NCI-H526 (cell line): Measurements from ENCODE around the gene CACNA1B.
"Not testable (repeated sequence)": the region's sequence is repeated elsewhere in the genome, so short reads cannot be mapped to it uniquely, and the experiment has no call there.

Source experiments
- DNase-seq, 2 experiments: peaks; one replicate each; lab custom pipeline; 2025; lab: John Stamatoyannopoulos, UW

CACNA1B gene

DNA sequence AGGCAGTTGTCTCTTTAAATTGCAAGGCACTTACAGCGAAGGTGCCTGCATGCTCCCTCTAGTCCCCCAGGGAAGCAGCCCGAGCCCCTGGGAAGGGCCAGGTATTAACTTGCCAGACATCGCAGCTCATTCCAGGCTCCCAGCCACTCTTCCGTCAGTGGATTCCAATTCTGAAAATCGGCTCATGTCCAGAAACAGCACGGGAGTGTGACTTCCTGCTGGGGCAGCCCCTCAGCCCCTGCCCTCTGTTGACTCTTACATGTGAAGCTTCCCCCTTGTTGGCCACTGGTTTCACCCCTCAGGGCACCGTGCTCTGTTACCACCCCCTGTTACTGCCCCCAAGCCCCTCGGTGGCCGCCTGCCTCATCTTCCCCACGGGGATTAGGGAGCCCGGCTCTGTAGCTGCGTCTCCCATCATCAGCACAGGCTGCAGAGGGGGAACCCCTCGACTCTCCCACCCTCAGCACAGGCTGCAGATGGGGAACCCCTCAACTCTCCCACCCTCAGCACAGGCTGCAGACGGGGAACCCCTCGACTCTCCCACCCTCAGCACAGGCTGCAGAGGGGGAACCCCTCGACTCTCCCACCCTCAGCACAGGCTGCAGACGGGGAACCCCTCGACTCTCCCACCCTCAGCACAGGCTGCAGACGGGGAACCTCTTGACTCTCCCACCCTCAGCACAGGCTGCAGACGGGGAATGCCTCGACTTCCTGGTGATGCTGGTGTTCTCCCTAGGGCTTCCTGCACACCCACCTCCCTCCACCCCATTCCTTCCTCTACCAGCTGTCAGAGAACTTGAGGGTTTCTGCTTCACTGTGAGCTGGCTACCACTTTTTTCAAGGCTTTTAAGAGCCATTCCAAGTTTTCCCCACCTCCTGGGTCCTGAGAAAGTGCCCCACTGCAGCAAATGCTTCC is 11.1 kb upstream of the CACNA1B start:
- no peak for DNase-seq

DNA sequence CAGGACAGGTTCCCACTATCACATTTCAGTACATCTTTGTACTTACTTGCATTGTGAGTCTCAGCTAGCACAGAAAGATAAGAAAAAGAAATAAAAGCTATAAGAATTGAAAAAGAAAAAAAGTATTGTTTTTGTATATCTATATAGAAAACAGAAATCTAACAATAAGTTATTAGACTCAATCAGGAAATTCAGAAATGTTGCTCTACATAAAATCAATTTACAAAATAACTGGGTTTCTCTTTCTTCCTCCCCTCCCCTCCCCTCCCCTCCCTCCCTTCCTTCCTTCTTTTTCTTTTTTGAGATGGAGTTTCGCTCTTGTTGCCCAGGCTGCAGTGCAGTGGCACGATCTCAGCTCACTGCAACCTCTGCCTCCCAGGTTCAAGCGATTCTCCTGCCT is 7.2 kb upstream of the CACNA1B start:
- no peak for DNase-seq

DNA sequence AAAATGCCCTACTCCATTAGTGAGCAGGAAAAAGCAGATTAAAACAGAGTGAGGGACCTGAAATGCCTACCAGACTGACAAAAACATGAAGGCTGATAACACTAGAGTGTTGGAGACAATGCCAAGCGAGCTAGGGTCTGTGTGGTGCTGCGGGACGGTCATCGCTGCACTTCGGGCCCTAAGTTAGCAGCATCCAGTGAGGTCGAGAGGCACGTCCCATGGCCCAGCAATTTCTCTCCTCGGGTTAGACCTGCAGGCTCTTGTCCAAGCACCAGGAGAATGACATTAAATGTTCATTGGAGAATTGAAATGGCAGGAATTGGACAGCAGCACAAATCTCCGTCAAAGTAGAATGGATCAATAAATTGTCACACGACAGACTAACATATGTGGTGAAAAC is 5.3 kb upstream of the CACNA1B start:
- no peak for DNase-seq

DNA sequence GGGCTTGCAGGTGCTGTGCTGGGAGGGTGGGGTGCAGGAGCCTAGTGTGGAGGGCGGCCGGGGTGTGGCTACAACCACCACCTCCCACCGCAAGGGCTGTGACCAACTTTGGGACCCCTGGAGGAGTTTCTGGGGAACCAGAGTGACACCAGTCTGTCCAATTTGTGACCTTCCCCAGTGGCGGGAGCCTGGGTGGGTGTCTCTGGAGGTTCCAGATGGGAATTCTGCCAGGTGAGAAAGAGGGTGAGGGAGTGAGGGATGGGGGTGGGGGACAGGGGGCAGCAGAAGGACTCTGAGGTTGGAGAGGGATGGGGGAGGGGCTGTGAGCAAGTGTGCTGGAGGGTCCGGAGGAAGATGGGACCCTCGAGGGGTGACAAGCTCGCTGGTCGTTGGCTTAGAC is 4.2 kb upstream of the CACNA1B start:
- DNase-seq, result no peak

DNA sequence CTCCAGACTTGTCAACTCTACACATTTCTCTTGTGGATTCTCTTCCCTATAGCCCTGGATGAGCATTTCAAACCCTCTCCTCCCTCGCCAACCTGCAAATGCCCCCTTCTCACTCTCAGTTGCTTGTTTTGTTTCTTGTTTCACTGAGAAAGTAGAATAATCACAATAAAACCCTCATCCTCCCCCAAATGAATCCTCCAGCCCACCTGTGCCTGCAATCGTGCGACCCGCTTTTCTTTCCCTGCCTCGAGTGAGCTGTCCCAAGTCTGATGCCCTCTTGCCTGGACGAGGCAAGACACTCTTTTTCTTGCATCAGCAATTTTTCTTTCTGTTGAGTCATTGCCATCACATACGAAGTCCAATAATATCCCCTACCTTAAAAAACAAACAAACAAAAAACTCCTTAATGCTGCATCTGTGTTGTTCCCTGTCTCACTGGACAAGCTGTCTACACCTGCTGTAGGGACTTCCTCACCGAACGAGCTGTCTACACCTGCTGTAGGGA is 3.7 kb upstream of the CACNA1B start:
- no peak for DNase-seq

DNA sequence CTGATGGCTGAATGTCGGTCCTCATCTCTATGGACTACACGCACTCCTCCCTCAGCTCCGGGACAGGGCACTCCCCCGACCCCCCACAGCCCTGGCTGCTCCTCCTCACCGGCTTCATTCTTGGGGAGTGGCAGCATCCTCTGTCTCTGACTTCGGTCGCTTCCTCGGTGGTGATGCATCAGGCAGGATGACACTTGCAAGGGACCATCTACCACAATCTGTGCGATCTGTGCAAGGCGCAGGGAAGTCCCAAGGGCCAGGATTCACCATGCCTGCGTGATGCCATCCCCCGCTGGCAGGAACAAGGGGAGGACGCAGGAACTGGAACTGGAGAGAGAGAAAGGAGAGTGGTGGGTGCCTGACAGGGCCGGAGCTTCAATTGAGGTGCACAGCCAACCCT is 2.2 kb upstream of the CACNA1B start:
- no peak for DNase-seq

DNA sequence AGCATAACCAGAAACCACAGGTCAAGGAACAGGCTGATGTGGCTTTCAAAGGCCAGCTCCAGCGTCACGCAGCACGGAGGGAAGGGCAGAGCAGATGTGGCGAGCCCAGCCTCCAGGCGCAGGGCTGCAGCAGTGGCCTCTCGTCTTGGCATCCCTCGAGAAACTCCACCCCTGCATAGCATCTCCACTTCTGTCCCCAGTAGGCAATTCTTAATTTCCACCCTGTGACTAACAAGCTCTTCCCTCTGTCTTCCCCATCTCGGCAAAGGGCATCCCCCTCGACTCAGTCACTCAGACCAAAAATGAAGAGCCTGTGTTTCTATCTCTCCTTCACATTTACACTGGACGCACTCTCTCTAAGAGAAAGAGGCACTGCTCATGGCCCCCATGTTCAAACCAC is 1.7 kb upstream of the CACNA1B start:
- DNase-seq, result no peak

DNA sequence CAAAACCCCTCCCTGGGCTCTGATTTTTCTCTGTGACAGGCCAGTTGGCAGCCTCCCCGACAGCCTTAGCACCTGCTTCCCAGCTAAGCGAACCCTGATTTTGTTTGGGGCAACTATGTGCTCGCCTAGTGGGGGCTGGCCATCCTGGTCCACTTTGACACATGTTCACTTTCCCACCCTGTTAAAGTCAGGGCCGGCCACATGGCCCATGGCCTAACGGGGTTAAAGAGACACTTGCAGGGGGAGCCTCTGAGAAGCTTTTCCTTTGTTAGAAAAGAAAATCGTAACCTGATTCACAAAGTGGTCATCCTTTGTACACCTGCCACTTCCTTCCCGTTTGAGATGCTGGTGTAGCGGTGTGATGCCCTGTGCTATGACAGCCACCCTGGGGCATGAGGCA is 1.3 kb upstream of the CACNA1B start:
- no peak for DNase-seq

DNA sequence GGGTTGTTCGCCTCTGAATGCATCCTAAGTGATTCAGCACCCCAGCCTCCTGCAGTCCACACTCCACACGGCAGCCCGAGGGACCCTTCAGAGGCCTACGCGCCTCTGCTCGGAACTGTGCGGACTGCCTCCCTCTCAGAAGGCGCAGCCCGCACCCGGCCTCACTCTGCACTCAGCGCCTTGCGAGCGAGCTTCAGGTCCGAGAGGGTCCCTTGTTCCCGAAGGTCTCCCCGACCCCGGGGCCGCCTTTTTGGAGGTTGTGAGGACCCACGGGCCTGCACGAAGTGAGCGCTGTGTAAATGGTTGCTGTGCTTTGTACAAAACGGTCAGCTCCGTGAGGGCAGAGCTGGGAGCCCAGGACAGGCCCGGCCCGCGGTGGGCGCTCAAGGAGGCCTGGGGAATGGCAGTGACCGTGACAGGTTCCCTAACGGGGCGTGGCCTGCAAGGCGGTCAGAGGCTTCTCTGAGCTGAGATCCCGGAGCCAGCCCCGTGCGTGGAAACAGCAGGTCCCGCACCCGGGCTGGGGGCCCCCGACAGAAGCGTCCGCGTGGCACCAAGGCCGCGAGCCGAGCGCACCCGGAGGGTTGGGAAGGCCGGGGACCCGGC is 698 bp upstream of the CACNA1B start:
- DNase-seq, result no peak

DNA sequence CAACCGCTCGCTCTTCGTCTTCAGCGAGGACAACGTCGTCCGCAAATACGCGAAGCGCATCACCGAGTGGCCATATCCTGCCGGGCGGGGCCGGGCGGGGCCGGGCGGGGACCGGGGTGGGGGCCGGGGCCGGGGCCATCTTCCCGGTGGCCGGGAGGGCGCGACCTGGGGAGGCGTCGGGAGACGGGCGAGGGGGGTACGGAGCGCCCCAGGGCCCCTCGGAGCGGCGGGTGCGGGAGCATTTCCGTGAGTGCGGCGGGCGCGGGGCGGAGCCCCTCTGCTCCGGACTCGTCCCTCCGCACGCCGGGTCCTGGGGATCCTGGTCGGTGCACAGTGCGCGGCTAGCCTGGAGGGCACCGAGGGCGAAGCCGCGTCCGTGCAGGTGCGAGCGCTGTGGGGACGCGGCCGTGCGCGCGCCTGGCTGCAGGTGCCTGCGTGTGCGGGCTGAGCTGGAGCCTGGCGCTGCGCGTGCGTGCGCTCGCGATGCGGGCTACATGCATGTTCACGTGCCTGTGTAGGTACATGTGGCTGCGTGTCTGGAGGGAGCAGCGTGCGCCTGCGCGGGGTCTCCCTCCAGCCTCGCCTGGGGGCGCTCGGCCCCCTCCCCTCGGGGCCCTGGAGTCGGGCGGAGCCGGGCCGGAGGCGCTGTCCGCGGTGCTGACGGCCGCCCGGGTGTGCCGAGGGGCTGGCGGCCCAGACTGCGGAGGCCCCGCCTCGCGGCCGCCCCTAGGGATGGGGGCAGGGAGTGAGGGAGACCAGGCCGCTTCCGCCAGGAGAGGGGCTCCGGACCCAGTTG is 762 bp downstream of the CACNA1B start:
- peak; percentile 10 to 59 for DNase-seq

DNA sequence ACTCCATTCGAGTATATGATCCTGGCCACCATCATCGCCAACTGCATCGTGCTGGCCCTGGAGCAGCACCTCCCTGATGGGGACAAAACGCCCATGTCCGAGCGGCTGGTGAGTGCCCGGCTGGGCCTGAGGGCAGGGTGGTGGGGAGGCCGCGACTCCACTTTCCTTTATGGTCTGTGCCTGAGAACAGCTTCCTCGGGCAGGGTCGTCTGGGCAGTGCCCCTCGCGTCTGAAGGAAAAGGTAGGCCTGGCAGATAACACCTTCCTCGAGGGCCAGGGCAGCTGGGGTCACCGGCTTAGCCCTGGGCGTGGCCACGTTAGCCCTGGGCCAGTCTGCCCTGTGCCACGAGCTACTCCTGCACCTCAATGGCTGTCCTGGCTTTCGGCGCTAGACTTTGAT is 1.5 kb downstream of the CACNA1B start:
- no peak for DNase-seq

DNA sequence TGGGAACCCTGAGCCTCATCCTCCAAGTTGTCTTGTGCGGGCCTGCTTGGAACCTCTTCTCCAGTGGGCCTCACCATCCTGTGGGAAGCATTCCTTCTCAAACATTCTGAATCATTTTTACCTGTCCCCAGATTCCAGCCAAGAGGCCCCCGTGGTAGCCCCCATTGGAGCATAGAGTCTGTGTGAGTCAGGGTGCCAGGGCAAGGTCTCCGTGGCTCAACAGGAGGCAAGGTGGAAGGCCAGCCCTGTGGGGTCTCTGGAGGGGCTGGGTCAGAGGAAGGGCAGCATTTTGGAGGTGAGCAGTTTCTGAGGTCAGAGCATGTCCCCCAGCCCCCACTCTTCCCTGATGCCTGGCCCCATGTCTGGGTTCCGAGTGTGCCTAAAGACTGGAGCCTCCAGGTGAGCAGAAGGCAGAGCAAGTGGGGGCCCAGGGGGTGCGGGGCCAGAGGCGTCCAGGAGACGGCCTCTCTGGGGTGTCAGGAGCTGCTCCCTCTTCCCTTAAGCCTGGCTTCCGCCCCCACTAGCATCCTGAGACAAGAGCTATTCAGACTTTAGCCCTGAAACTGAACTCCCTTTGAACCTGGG is 2.1 kb downstream of the CACNA1B start:
- no peak for DNase-seq

DNA sequence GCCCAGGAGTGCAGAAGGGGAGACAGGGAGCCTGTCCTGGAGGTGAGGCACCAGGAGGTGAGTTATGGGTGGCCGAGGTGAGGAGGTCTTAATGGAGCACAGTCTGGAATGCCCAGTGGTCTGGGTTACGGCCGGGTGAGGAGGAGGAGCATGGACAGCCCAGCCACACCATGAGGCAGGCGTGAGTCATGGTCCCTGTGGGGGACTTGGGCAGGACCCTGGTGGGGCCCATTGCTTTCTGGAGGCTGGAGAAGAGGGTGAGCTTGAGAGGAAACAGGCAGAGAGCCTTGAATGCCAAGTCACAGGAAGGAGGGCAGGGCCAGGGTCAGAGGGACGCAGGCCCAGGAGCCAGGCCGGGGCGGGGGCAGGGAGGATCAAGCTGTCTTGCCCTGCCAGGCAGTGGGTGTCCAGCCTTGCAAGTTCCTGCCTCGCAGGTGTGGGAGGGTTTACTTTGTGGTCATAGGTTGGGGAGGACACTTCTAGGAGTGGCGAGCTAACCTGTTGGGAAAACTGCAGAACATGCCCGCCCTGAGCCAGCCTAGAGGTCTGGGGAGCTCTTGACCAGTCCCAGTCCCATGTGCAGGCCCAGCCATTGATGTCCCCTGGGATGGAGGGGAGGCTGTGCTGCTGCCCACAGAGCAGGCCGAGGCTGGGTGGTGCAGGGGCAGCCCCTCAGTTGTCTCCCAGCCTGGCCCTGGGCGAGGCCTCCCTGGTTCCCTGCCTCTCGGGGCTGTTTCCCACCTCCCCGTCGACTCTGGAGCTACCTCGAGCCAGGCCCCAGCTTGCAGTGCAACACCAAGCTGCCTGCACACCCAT is 2.8 kb downstream of the CACNA1B start:
- no peak for DNase-seq

DNA sequence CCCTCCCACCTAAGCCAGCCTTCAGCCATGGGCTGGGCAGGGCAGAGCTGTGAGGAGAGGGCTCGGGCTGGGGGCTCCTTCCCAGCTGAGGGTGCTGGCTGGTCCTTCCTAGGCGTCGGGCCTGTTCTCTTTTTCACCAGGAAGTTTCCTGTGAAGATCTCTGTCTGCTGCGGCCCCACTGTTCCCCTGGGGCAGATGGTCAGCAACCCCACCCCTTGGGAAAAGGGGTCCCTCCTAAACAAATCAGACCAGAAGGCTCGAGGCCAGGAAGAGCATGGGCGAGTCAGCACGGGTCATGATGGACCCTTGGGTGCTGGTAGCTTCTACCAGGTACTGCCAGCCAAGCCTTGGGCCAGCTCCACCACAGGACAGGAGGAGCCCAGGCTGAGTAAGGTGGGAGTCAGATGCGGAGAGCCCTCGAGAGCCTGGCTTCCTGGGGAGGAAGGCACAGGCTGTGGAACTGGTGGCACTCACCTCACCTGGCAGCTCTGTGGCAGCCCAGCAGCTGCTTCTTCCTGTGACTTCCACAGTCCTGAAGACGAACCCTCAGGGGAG is 3.5 kb downstream of the CACNA1B start:
- DNase-seq, result no peak

DNA sequence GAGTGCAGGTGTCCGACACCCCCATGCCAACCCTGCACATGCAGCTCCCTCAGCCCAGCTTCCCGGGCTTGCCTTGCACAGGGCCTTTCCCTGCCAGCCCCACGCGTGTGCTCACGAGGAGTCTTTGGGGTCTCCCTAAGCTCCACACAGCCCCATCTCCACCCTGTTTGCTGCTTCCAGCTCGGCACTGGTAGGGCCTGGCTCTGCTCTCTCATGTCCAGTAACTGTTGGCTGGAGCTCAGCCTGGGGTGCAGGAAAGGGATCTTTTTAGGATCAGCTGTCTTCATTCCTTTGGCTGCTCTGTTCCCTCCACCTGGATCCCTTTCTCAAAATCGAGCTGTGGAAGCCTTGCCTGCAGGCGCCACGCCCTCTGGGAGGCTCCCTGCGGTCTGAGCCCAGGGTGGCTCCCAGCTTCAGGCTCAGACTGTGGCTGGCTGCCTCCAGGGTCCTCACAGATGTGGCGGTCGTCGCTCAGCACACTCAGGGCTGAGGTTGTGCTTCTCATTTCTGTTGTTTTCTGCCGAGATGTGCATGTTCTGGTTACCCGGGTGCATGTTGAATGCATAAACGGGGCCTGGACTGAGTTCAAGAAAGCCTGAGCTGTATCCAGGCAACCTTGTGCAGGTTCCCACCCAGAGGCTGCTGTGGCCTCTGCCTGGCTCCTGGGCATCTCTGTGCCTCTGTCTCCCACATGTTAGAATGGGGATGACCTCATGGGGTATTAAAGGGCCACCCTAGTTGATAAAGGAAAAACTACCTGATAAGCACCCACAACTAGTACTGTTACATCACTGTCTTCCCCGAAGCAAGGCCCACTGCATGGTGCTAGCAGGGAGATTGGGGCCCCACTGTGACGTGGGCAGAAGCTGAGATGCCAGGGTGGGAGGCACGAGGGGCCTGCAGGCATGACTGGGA is 4.3 kb downstream of the CACNA1B start:
- DNase-seq, result no peak

DNA sequence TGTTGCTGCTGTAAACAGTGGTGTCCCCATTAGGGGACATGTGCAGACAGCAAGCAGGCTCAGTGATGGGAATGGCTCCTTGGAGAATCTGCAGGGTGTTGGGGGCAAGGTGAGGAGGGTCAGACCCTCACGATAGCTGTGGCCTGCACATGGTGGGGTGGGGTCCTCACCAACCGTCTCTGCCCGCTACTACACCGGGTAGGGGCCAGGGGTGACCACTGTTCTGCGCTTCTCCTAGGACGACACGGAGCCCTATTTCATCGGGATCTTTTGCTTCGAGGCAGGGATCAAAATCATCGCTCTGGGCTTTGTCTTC is 4.9 kb downstream of the CACNA1B start:
- DNase-seq, result no peak

DNA sequence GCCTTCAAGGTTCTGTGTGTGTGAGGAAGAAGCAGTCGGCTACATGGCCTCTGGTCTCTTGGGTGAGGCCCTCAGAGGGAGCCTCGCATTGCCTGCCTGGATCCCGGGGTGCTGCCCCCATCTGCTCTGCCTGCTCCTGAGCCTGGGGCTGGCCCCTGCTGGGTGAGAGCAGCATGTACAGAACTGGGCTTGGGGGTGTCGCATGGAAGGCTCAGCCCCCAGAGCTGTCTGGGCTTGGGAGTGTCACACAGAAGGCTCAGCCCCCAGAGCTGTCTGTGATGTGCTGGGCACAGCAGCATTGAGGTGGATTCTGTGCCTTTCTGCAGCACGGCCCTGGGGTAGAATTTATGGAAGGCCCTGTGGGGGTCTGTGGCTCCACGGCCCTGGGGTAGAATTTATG is 6.4 kb downstream of the CACNA1B start:
- DNase-seq, result not testable (repeated sequence)

DNA sequence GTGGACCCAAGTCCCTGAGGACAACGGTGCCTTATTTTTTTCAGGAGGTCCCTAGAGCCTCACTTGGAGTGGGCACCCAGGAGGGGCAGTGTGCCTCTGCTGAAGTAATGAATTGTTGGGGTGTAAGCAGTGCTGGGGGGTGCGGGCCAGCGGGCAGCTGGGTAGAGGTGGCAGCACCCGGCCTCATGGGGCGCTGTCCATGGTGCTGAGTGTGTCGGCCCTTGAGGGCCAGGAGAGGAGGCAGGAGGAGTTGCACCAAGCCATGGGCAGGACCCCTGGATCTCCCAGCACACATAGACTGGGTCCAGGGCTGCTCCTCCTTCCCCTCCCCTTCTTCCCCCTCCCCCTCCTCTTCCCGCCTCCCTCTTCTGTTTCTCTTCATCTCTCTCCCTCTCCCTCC is 7.0 kb downstream of the CACNA1B start:
- not testable (repeated sequence) for DNase-seq

DNA sequence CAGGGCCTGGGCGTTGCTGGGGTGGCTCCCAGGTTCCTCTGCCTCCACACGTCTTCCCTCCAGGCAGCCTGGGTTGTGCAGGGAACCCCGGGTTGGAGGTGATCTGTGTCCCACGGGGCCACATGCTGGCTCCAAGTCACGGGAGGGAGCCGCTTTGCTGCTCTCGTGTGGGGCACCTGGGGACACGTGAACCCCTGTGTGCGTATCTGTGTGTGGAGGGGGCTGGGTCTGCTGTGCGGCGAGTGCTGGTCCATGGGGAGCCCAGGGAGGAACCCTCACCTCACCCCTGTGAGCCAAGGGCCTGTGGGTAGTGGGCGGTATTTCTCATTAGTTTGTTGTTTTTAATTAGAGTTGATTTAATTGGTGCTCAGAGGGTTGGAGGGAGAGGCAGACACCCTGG is 7.5 kb downstream of the CACNA1B start:
- not testable (repeated sequence) for DNase-seq

DNA sequence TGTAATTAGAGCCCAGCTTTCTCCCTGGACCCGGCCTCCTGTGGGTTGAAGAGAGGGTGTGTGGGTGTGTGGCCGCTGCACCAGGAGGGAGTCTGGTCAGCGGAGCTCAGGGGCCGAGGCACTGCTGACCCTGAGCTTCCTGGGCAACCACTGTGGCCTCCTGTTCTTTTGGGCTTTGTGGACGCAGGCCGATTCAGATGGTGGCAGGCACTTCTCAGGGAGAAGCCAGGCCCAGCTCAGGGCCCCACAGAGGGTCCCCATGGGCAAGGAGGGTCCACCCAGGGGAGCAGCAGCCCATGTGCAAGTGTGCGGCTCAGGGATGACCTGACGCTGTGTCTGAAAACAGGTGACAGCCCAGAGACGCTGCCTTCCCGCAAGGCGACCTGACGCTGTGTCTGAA is 11.0 kb downstream of the CACNA1B start:
- DNase-seq, result not testable (repeated sequence)
